A172 (cell line): ENCODE measurements around the gene KANK3. TPM values are rescaled to one million over a fixed set of nuclear protein-coding genes. Genes with fewer than 3 reads are reported as not detected.

ENCODE experiments used
- total RNA-seq: library from RNA; depleted of rRNA; stranded (reverse); fragments of >200 nt; shearing (Covaris generic); gene quantifications from 2 replicates; pipeline ENCODE4 v1.2.3, GENCODE V29; 2014; rRNA removed

Gene KANK3
- total RNA-seq, 1 experiment from 2014 or later = 1.2 TPM

Other genes starting within 250 kb of the KANK3 start
- gene FBN3, start 193.7 kb downstream of the KANK3 start, total RNA-seq = 0.62 TPM in 1 of 2 replicates, not detected in the other
- gene CERS4, start 133.9 kb downstream of the KANK3 start, total RNA-seq = 18.3 and 19.7 TPM in 2 replicates
- 53.1 and 70.6 TPM in 2 replicates for gene CD320, start 34.9 kb downstream of the KANK3 start, total RNA-seq
- gene NDUFA7, start 21.9 kb downstream of the KANK3 start, total RNA-seq = 31.8 and 71.4 TPM in 2 replicates
- gene RPS28, start 21.8 kb downstream of the KANK3 start, total RNA-seq = 193 and 479 TPM in 2 replicates
- not detected in 2 replicates for gene ANGPTL4, start 20.9 kb upstream of the KANK3 start, total RNA-seq
- 3.1 and 8.0 TPM in 2 replicates for gene RAB11B, start 47.1 kb upstream of the KANK3 start, total RNA-seq
- gene MARCHF2, start 70.0 kb upstream of the KANK3 start, total RNA-seq = 53.3 and 80.8 TPM in 2 replicates
- 97.9 and 102 TPM in 2 replicates for gene HNRNPM, start 101.7 kb upstream of the KANK3 start, total RNA-seq
- not detected in 2 replicates for gene PRAM1, start 159.4 kb upstream of the KANK3 start, total RNA-seq
- 3.4 and 17.7 TPM in 2 replicates for gene ZNF414, start 170.9 kb upstream of the KANK3 start, total RNA-seq
- gene MYO1F, start 234.2 kb upstream of the KANK3 start, total RNA-seq = 0.02 TPM in 1 of 2 replicates, not detected in the other